Uterus (tissue), 4 donors: ENCODE data around the gene PTGES3L. TPM values are rescaled to one million over a fixed set of nuclear protein-coding genes. Genes with fewer than 3 reads are reported as not detected.
"Not testable (repeated sequence)": the region's sequence is repeated elsewhere in the genome, so short reads cannot be mapped to it uniquely, and the experiment has no call there.

ENCODE experiments used
- DNase-seq, 2 donors: peaks; one replicate each; pipeline ENCODE4 v3.0.0-alpha.2; 2019 to 2020
- H3K27ac ChIP-seq, 2 donors: fragments of 200-600 bp; sonication (generic); 1 replicate in 1 of 2; 2 replicates in 1 of 2; pipeline ENCODE4 v1.5.1; 2016 to 2018
- H3K27me3 ChIP-seq, 2 donors: fragments of 200-600 bp; sonication (generic); one replicate each; pipeline ENCODE4 v1.5.1; 2018 to 2019; ENCODE audit warnings: control low read depth in 1 of 2
- H3K36me3 ChIP-seq, 2 donors: fragments of 200-600 bp; sonication (generic); one replicate each; pipeline ENCODE4 v1.5.1; 2019; ENCODE audit warnings: control low read depth in 1 of 2
- H3K4me1 ChIP-seq, 2 donors: fragments of 200-600 bp; sonication (generic); one replicate each; pipeline ENCODE4 v1.5.1; 2018 to 2019; ENCODE audit warnings: control low read depth in 1 of 2
- H3K4me3 ChIP-seq, 2 donors: fragments of 200-600 bp; sonication (generic); 1 replicate in 1 of 2; 2 replicates in 1 of 2; pipeline ENCODE4 v1.5.1; 2018 to 2019; ENCODE audit warnings: mild to moderate bottlenecking in 1 of 2
- H3K9me3 ChIP-seq, 2 donors: fragments of 200-600 bp; sonication (generic); one replicate each; pipeline ENCODE4 v1.5.1; 2019; ENCODE audit warnings: control low read depth in 1 of 2
- POLR2A ChIP-seq, 2 donors: fragments of 450-650 bp; IDR thresholded peaks; one replicate each; pipeline ENCODE4 v1.6.1; 2016; ENCODE audit warnings: antibody characterized with exemption in 2 of 2, mild to moderate bottlenecking in 1 of 2, moderate library complexity in 1 of 2
- intact Hi-C: fragments of 100-400 bp; cut with DNase I; formaldehyde crosslinking; loops from one replicate; pipeline ENCODE4 v1.15.1; 2023; ENCODE audit warnings: low total_unique reads
- total RNA-seq, 4 donors: library from RNA; depleted of rRNA in 3 of 4; stranded (reverse); fragments of >200 nt in 3 of 4; gene quantifications; one replicate each; pipeline versions ENCODE4 v1.1.0 to v1.2.4, GENCODE V29; 2014 to 2023
- TF ChIP-seq, protein P1 (sequence below), 4 experiments: fragments of 200-600 bp in 2 of 4; fragments of 450-650 bp in 2 of 4; sonication (generic) in 2 of 4; IDR thresholded peaks; one replicate each; pipeline ENCODE4 v1.5.1; 2016 to 2019; ENCODE audit warnings: antibody characterized with exemption in 4 of 4, mild to moderate bottlenecking in 2 of 4, moderate library complexity in 1 of 4
- donor health status: DM: yes; HTN: yes; CAD: no.

Gene PTGES3L
- total RNA-seq, 4 donors from 2014 or later = 0.51 to 3.7 (median 1.2) TPM; not detected in 1

DNA sequence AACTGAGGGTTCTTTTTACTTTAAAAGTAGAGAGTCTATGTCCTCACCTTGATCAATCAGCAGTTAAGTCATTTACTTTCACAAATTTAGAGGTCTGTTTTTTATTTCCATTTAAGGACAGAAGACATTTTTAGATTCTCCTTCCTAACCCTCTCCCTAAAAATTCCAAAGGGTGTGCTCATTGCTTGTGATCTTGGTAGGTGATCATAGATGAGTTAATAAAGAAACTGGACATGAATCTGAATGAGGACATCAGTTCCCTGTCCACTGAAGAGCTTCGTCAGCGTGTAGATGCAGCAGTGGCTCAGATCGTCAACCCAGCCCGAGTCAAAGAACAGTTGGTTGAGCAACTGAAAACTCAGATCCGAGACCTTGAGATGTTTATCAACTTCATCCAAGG, 9.3 kb upstream of the PTGES3L start:
- H3K36me3 ChIP-seq = no peaks in the 10 kb centered on the region
- H3K27me3 ChIP-seq = no peaks in the 10 kb centered on the region
- no peaks in the 10 kb centered on the region for H3K4me1 ChIP-seq
- no peak for DNase-seq
- intact Hi-C loops = no loop called here
- no peak overlapping the region for H3K4me3 ChIP-seq
- H3K27ac ChIP-seq = peak overlapping the region in 1 of 2 donors; percentile 32
- no peaks in the 10 kb centered on the region for H3K9me3 ChIP-seq
- TF ChIP-seq, protein P1, sequence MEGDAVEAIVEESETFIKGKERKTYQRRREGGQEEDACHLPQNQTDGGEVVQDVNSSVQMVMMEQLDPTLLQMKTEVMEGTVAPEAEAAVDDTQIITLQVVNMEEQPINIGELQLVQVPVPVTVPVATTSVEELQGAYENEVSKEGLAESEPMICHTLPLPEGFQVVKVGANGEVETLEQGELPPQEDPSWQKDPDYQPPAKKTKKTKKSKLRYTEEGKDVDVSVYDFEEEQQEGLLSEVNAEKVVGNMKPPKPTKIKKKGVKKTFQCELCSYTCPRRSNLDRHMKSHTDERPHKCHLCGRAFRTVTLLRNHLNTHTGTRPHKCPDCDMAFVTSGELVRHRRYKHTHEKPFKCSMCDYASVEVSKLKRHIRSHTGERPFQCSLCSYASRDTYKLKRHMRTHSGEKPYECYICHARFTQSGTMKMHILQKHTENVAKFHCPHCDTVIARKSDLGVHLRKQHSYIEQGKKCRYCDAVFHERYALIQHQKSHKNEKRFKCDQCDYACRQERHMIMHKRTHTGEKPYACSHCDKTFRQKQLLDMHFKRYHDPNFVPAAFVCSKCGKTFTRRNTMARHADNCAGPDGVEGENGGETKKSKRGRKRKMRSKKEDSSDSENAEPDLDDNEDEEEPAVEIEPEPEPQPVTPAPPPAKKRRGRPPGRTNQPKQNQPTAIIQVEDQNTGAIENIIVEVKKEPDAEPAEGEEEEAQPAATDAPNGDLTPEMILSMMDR (IDR thresholded peaks at IDR 0.05) = no peak
- TF ChIP-seq POLR2A (IDR thresholded peaks at IDR 0.05) = no peak

DNA sequence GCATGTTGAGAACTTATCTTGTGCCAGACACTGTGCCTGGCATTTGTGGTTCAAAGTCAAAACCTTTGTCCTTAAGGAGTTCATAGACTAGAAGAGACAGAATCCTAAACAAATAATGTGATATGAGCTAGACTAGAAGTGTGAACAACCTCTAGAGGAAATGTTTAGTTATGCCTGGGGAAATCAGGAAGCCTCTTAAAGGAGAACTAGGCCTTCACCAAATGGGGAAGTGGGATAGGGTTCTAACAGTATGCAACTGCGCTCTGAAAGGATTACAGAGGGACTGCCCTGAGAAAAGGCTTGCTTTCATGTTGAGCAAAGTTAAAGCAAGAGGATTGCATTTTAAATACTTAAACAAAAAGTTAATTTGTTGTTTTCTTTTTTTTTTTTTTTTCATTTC, 5.3 kb upstream of the PTGES3L start:
- intact Hi-C loops = no loop called here

DNA sequence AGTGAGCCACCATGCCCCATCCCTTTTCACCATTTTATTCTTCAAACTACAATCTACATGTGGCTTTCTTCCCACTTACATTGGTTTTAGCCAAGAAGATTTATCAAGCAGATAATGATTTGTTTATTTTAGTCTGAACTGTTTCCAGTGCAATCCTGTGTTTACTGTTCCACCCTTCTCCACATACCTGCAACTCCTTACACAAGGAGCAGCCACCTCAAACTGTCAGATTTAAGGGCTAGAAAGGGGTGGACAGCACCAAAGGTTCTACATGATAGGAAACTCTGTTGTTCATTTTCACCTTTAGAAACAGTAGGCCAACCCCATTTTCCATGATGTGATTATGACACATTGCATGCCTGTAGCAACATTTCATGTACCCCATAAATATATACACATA, 2.4 kb upstream of the PTGES3L start:
- no peaks in the 10 kb centered on the region for H3K27me3 ChIP-seq
- H3K36me3 ChIP-seq = no peaks in the 10 kb centered on the region
- H3K4me3 ChIP-seq = no peak overlapping the region
- no peaks in the 10 kb centered on the region for H3K4me1 ChIP-seq
- H3K27ac ChIP-seq = no peak overlapping the region
- TF ChIP-seq, protein P1 (IDR thresholded peaks at IDR 0.05) = no peak
- TF ChIP-seq POLR2A (IDR thresholded peaks at IDR 0.05) = no peak
- DNase-seq = no peak
- intact Hi-C loops = no loop called here
- H3K9me3 ChIP-seq = no peaks in the 10 kb centered on the region

More for the DNA sequence above, 5.3 kb upstream of the PTGES3L start:
- Histone ChIP-seq H3K27ac (no peak overlapping the region), H3K27me3 (no peaks in the 10 kb centered on the region), H3K4me1 (no peaks in the 10 kb centered on the region), H3K36me3 (no peaks in the 10 kb centered on the region), H3K9me3 (no peaks in the 10 kb centered on the region), H3K4me3 (no peak overlapping the region)
- no peak for DNase-seq
- TF ChIP-seq, protein P1 (IDR thresholded peaks at IDR 0.05) = no peak
- TF ChIP-seq POLR2A (IDR thresholded peaks at IDR 0.05) = no peak

DNA sequence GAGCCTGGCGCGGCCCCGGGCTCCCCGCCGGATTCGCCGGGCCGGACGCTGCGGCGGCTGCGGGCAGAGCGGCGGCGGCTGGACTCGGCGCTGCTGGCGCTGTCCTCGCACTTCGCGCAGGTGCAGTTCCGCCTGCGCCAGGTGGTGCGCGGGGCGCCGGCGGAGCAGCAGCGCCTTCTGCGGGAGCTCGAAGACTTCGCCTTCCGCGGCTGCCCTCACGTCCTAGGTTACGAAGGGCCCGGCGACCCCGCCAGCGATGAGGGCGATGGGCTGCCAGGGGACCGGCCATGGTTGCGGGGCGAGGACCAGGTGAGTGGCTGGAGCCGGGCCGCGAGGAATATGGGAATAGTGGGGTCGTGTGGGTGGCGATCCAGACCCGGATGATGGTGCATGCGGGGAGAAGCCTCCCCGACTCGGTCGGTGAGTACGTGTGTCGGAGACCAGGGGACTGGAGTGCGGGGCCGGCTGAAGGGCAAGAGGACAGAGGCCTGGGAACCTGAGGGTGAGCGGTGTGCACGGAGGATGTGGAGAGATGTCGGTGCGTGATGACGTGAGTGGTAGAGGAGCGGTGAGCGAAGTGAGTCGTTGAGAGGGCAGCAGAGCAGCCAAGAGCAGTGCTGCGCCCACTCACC, 1.0 kb upstream of the PTGES3L start:
- intact Hi-C loops = no loop called here
- H3K27me3 ChIP-seq = no peaks in the 10 kb centered on the region
- H3K4me3 ChIP-seq = peak overlapping the region; percentile 54 to 87
- H3K4me1 ChIP-seq = no peaks in the 10 kb centered on the region
- H3K36me3 ChIP-seq = no peaks in the 10 kb centered on the region
- TF ChIP-seq POLR2A (IDR thresholded peaks at IDR 0.05) = no peak
- TF ChIP-seq, protein P1 (IDR thresholded peaks at IDR 0.05) = no peak
- no peaks in the 10 kb centered on the region for H3K9me3 ChIP-seq
- DNase-seq = peak in 1 of 2 donors; percentile 36
- H3K27ac ChIP-seq = peak overlapping the region; percentile 58 to 74

DNA sequence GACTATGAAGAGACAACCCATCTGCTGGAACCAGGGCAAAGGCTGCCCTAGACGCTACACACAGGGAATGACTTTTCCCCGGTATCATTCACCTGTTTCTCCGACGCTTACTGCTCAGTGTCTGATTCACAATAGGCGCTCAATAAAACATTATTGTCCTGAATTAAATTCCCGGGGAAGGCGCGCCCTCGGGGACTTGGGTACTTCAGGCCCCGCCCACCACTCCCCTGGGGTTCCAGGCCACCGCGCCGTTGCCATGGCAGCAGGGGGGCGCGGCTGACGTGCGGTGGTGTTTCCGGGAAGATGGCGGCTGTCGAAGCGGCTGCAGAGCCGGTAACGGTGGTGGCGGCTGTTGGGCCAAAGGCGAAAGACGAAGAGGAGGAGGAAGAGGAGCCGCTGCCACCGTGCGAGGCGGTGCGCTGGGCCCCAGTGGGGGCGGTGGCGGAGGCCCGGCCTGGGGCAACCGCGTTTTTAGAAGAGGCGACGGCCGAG, 440 bp upstream of the PTGES3L start, which contains the start of gene RUNDC1:
Gene RUNDC1, plus strand, starts transcription at position 292 of the 492 bp plus-strand sequence. Its CDS starts 12 bp downstream, at position 304.
- Histone ChIP-seq H3K9me3 (no peaks in the 10 kb centered on the region), H3K4me3 (peak within 1 kb of the TSS; percentile 54 to 87), H3K36me3 (no peaks in the 10 kb centered on the region), H3K27ac (peak within 1 kb of the TSS; percentile 58 to 74), H3K27me3 (no peaks in the 10 kb centered on the region), H3K4me1 (no peaks in the 10 kb centered on the region)
- peak; percentile 88 to 89 for DNase-seq
- TF ChIP-seq POLR2A (IDR thresholded peaks at IDR 0.05) = peak; percentile 24 to 54
- TF ChIP-seq, protein P1 (IDR thresholded peaks at IDR 0.05) = no peak
- intact Hi-C loops = no loop called here

DNA sequence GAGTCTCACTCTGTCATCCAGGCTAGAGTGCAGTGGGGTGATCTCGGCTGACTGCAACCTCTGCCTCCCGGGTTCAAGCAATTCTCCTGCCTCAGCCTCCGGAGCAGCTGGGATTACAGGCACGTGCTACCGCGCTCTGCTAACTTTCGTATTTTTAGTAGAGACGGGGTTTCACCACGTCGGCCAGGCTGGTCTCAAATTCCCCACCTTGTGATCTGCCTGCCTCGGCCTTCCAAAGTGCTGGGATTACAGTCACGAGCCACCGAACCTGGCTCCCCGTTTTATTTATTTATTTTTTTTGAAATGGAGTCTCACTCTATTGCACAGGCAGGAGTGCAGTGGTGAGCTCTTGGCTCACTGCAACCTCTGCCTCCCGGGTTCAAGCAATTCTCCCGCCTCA, 4.2 kb downstream of the PTGES3L start:
- H3K4me1 ChIP-seq, intact Hi-C loops, H3K36me3 ChIP-seq, DNase-seq, H3K4me3 ChIP-seq, H3K27me3 ChIP-seq, H3K27ac ChIP-seq, H3K9me3 ChIP-seq: not testable (repeated sequence)
